Measurements from ENCODE around the gene SLC25A18.

Gene SLC25A18

DNA sequence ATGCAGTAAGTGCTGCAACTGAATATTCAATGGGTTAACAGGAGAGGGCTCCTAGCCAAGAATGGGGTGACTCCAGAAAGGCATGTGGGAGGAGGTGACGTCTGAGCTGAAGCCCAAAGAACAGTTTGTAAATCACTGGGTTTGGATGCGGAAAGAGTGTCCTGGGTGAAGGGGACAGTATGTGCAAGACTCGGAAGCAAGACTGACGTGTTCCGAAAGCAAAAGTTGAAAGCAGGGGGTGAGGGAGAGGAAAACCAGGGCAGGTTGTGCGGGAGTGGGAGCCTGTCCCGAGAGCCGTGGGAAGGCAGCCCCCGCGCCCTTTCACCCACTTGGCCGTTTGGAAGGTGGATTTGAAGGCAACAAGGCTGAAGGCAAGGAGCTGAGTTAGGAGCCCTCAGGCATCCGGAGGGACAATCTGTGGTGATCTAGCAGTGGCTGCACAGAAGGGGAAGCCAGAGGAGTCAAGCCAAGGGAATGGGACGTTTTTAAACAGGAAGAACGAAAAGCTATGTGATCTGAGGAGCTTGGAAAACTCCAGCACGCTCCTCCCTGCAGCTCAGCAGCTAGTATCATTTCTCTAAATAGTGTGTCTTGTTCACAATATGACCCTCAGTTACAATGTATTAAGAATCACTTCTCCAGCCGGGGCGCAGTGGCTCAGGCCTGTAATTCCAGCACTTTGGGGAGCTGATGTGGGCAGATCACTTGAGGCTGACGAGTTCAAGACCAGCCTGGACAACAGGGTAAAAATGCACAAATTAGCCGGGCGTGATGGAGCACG, 7.7 kb downstream of the SLC25A18 start:
- no peak for DNase-seq

DNA sequence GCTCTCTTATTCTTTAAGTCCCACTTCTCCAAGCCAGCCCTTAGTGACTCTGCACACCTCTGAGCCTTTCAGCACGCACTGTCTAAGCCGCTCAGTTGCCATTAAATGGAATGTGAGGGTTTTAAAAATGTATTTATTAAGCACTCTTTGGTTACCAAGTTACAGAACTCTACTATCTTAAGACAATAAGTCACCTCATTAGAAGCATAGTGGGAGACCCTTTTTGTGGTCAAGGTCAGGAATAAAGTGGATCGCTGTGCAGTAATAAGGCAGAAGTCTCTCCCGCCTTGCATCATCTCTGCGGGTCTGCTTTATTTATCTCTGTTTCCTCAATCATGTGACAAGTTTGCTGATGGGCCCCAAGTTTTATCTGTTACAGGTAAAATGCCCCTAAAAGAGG, 11.9 kb downstream of the SLC25A18 start:
- no peak for DNase-seq

DNA sequence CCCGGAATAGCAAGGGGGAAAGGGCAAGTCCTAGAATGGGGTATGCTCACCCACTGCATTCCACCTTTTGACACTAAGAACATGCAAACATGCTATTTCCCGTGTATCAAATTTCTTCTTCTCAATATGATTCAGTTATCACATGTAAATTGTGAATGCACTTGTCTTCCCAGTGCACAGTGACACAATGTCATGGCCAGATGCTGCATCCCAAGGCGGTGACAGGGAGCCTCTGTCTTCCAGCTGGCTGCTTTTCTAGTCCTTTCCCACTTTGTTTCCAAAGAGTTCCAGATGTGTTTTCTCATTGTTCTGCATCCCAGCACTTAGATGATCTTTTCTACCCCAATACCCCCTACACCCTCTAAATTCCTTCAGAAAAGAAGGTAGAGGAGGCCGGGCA, 12.4 kb downstream of the SLC25A18 start:
- DNase-seq, result no peak

DNA sequence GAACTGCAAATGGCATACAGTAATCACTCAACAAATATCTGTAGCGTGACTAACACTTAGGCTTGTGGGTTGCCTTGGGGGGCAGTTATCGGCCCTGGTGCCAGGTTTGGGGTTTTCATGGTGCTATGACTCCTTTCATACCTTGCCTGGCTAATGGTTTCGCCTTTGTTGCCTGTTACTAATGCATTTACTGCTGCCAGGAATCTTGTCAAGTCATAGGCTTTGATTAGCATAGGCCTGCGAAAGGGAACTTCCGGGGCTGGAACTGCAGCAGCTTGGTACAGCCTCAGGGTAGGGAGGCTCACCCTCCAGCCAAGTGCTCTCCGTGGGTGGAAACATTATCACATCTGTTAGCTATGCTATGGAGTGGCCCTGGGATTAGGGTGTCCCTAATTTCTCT, 13.2 kb downstream of the SLC25A18 start:
- DNase-seq, result no peak

DNA sequence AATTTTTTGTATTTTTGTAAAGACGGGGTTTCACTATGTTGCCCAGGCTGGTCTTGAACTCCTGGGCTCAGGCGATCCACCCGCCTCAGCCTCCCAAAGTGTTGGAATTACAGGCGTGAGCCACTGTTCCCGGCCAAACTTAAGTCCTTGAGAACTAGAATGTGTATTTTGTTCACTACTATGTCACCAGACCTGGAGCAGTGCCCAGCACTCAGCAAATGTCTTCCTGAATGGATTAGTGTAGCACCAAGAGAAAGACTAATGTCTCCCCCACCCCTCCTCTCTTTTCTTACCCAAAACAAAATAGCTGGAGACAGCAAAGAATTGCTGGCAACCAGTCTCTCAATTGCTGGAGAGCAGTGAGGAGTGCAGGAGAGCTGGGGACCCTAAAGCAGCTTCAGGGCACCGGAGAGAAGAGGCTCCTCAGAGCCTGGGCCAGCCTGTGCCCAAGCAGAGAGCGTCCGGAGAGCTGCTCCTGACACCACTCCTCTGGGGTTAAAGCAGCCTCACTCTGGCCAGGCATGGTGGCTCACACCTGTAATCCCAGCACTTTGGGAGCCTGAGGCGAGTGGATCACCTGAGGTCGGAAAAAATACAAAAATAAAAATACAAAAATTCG, 14.9 kb downstream of the SLC25A18 start:
- no peak for DNase-seq

DNA sequence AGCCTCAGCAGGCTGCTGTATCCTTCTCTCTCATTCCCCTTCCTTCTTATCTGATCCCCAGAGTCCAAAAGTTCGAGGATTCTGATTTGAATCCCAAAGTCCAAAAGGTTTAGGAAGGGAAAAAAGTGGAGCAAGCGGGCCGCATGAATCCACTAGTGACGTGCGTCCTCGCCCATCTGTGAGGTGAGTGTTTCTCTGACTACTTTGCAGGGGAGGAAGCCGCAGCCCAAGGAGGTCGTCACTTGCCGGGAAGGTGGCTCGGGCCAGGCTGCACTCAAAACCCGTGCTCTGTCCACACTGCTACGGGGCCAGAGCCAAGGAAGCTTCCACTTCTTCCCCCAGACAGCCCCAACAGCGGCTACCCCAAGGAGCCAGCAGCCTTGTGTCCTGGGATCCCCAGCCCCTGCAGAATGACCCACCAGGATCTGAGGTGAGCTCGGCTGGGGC, 16.3 kb downstream of the SLC25A18 start:
- no peak for DNase-seq

DNA sequence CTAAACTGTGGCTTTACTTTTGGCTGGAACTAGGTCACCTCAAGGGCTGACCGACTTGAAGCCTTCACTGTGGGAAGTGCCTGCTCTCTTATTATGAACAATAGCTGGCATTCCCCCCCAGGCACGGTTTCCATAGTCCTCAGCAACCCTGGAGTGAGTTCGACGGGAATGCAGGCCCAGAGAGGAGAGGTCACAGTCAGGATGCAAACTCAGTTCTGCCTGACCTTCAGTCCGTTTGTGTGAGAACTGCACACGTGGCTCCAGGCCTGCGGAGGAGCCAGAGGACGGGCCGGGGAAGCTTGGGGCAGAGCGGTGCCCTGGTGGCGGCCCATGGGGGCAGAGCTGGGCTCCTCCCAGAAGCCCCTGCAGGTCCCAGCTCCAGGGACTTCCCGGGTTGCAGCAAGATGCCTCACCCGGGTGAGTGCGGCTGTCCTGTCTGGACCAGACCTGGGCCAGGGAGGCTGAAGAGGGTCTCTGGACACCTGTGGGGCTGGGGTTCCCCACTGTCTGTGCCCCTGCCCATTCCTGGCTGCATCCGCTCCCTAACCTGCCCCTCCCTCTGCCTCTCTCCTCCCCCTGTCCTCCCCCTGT, 17.2 kb downstream of the SLC25A18 start:
- DNase-seq, result no peak

DNA sequence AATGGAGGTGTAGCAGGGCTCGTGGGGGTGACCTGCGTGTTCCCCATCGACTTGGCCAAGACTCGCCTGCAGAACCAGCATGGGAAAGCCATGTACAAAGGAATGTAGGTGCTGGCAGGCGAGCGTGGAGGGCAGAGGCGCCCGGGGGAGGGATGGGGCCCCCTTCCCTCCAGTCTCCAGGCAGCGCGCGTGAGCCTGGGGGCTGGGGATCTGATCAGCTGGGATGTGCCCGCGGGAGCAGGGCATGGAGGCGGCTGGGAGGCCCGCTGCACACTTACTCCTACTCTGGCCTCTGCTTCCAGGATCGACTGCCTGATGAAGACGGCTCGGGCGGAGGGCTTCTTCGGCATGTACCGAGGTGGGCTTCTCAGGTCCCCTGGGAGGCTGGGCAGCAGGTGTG, 17.8 kb downstream of the SLC25A18 start:
- DNase-seq, result no peak

DNA sequence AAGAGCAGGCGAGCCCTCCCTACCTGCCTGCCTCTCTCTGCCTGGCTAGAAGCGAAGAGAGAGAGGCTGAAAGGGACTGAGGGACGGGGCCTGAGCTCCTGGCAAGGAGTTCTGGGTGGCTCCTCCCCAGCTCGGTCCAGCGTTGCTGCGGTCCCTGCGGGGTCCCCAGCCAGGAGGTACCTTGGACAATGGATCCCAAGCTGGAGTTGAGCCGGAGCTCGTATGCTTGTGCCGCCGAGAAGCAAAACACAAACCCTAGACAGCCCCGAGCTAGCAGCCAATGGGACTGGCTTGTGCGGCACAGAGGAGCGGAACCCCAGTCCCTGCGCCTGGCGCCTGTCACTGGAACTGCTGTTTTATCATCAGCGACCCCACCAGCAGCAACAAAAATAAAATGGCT, 18.3 kb downstream of the SLC25A18 start:
- no peak for DNase-seq

DNA sequence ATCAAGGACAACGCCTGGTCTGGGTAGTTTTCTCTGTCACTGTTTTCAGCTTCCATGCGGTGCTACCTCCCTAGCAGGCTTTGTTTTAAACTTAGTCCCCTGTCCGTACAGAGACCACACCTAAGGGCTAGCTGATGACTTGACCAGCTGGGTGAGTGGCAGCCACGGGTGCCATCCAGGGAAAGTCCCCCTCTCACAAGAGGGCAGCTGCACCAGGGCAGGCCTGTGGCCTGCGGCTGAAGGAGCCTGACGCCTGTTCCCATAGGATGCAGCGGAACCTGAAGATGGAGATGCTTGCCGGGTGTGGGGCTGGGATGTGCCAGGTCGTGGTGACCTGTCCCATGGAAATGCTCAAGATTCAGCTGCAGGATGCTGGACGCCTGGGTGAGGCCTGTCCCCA, 19.9 kb downstream of the SLC25A18 start:
- DNase-seq, result no peak

DNA sequence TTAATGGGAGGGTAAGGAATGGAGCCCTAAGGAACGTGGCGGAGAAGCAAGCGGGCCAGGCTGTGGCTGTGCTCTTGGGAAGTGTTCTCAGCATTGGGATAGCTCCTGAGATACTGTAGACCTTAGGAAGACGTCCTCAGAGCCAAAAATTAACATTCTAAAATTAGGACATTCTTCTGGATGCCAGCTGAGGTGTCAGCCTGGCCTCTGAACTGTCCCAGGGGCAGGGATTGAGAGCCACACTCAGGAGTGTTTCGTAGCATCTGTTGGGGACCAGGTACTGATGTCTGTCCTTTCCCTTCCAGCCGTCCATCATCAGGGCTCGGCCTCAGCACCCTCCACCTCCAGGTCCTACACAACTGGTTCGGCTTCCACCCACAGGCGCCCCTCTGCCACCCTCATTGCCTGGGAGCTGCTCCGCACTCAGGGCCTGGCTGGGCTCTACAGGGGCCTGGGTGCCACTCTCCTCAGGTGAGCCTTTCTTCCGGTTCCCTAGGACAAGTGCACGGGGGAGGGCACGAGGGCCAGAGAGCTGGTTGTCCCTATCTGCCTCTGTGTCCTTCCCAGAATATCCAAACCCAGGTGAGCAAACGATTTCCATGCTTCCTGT, 23.6 kb downstream of the SLC25A18 start:
- DNase-seq, result no peak

DNA sequence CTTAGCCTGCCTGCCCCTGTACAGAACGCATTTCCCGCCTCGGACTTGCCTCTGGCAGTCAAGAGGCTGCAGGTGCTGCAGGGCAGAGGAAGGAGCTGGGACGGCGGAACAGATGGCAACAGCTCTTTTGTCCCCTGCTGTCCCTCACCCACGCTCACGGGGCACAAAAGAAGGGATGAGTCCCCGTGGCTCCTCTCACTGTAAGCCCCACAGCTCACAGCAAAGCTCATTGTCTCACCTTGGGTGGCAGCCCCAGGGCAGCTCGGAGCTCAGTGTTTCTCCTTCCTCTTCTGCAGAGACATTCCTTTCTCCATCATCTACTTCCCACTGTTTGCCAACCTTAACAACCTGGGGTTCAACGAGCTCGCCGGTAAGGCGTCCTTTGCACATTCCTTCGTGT, 24.3 kb downstream of the SLC25A18 start:
- no peak for DNase-seq

DNA sequence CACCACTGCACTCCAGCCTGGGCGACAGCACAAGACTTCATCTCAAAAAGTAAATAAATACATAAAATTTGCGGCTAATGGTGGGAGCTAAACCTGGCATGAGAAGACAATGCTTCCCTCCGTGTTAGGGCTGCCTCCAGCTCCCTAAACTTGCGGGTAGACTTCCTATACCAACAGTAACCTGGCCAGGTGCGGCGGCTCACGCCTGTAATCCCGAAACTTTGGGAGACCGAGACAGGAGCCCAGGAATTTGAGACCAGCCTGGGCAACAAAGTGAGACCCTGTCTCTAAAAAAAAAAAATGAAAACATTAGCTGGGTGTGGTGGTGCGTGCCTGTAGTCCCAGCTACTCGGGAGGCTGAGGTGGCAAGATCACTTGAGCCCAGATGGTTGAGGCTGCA, 25.3 kb downstream of the SLC25A18 start:
- DNase-seq, result no peak

DNA sequence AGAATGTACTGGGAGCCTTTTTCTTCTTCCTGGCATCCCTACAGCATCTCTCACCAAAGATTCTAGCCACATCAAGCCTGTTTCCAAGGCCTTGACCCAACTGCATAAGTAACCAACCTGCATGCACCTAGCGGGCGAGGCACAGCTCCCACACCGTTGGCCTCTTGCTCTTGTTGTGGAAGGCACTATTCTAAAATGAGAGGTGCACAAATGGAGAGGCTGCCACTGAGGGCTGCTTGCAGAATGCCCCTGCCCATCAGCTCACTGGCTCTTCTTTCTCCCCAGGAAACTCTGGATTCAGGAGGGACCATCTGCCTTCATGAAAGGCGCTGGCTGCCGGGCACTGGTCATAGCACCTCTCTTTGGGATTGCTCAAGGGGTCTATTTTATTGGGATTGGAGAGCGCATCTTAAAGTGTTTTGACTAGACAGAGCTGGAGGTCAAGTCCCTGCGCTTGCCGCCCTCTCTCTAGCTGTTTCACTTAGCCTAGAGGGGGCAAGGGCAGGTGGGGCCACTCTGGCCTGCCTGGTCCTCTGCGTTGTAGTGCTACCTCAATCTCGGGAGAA, 26.6 kb downstream of the SLC25A18 start:
- no peak for DNase-seq

DNA sequence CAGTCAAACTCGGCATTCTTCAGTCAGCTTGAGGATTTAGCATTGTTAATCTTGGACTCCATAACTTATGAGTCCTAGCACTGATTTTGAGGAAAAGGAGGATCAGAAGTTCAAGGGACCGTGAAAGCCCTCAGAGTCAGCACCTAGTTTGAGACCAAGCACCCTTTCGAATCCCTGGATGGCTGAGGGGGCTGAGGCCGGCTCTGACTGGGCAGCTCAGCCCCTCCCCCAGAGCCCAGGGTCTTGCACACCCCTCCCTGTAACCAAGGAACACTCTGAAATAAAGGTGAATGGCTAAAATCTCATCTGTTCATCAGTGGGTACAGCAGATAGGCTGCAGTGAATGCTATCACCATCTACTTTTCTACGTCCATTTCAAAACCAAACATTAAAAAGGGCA, 27.3 kb downstream of the SLC25A18 start:
- no peak for DNase-seq

DNA sequence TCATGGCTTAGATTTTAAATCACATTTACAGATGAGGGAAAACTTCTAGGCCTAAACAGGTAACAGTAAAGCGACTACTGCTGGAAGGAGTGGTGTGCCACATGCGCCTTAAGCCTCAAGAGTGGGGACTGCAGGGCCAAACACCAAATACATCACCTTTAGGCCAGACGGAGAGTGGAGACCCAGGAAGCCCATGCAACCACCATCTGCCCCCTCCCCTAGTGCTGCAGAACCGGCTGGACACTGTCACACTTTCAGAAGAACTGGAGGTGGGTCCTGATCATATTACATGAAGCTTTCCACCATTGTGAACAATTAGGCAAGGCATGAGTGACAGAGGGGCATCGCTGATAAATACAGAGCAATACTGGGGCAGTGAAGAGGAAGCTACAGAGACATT, 28.9 kb downstream of the SLC25A18 start:
- no peak for DNase-seq

DNA sequence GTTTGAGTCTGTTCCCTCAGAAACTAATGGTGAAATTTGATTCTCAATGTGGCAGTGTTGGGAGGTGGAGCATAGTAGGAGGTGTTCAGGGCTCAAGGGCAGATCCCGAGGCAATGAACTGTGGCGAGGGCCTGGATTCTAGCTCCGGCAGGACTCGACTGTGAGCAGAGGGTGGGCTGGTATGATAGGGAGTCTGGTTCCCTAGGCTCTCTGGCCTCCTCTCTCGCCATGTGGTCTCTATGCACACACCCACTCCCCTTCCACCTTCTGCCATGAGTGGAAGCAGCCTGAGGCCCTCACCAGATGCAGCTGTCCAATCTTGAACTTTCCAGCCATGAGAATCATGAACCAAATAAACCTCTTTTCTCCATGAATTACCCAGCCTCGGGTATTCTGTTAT, 32.9 kb downstream of the SLC25A18 start:
- no peak for DNase-seq

DNA sequence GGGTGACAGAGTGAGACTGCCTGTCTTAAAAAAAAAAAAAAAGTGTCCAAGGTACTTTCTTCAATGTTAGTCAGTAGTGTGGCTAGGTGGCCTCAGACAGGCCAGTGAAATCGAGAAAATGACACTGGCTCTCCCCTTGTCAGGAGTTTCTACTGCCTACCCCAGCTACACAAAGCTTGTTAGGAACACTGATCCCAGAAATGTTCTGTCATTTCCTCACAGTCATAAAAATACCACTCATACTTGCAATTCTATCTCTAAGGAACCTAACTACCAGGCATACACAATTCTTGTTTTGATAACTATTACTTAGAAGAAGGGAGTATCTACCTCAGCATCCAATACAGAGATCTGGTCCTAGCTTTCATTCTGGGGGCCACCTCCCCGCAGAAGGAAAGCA, 33.9 kb downstream of the SLC25A18 start:
- DNase-seq, result no peak

DNA sequence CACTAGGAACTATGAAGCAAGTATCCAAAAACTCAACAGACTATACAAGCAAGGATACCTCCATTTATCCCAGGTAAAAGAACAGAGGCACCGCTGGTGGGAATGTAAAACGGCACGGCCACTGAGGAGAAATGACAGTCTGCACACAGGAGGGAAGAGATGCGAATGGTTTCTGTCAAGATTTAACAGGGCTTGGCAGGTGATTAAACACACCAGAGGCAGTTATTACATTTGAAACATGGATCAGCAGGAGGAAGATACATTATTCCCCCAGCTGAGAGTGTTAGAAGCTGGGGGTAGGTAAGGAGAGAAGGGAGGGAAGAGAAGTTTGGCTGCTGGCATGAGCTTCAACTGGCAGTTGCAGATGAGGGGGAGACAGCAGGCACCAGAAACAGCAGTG, 35.0 kb downstream of the SLC25A18 start:
- DNase-seq, result no peak

DNA sequence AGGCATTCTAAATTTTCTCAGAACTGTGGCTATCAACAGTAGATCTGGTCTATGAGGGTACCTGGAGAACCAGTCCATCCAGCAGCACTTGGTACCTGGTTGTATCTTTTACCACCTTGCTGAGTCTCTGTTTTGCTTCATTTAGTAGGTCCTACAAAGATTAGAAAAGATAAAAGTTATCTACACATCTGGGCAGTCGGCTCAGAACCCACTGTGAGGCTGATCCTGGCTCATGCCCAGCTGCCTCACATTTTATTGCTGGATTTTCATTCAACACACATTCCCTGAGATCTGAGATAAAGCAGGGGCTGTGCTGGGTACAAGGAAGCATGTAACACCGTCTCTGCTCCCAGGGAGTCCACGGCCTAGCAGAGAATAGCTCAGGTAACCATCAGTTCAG, 37.7 kb downstream of the SLC25A18 start:
- no peak for DNase-seq

DNA sequence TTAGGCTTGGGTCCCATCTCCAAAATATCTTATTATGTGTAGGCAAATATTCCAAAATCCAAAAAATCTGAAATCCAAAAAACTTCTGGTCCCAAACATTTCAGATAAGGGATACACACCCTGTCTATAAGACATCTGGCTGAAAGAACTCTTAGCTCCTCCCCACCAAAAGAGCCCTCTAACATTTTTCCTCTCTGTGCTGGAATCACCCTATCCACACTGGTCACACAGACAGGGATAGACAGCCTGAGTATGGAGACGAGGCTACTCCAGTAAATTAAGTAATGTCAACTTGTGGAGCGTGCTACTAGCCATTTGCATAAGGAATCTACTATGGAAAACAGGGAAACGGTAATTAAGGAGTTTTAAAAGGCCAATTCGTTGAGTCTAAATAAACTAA, 40.4 kb downstream of the SLC25A18 start:
- no peak for DNase-seq

DNA sequence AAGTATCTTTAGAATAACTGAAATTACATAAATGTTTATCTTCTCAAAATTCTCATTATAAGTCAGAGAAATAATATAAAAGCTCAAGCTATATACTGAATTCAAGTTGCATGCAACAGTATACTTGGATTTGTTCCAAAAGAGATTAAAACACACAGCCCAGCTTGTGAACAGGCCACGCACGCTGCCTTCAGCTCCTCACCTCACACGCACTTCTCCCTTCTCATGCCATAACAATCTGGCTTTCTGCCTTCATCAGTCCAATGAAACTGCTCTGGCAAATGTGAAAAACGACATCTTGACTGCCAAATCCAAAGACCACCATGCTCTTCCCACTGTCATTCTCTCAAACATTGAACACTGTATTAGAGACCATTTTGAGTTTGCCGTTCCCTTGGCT, 43.2 kb downstream of the SLC25A18 start:
- DNase-seq, result no peak

DNA sequence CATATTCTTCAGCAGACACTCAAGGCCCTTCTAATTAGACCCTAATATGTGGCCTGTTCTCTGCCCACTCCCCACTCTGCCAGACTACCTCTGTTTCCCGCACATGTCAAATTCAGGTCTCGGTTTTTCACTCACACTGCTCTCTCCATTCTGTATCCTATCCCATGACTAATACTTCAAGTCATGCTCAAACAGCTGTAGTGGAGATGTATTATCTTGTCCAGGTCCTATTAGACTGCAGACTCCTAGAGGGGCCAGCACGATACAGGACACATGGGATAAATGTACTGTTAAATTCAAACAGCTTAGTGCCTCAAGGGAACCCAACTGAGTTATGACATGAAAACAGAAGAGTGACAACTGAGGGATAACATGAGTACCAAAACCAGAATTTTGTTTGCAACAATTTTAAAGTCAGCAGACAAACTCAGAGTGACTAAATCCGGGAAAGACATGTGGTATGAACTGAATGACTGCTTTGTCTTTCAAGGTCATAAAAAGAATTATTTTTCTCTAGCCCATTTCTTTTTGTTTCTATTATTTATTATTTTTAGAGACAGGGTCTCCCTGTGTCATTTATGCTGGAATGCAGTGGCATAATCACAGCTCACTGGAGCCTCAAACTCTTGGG, 44.7 kb downstream of the SLC25A18 start:
- DNase-seq, result no peak

Data from CD4-positive, alpha-beta T cell treated with Interleukin-12 subunit alpha and Interleukin-12 subunit beta, for 1 hour (primary cell).